ENCODE data around the gene SPTBN1. TPM values are rescaled to one million over a fixed set of nuclear protein-coding genes. Genes with fewer than 3 reads are reported as not detected.

SPTBN1 gene
- polyA plus RNA-seq, 1 donor, result 327 TPM

DNA sequence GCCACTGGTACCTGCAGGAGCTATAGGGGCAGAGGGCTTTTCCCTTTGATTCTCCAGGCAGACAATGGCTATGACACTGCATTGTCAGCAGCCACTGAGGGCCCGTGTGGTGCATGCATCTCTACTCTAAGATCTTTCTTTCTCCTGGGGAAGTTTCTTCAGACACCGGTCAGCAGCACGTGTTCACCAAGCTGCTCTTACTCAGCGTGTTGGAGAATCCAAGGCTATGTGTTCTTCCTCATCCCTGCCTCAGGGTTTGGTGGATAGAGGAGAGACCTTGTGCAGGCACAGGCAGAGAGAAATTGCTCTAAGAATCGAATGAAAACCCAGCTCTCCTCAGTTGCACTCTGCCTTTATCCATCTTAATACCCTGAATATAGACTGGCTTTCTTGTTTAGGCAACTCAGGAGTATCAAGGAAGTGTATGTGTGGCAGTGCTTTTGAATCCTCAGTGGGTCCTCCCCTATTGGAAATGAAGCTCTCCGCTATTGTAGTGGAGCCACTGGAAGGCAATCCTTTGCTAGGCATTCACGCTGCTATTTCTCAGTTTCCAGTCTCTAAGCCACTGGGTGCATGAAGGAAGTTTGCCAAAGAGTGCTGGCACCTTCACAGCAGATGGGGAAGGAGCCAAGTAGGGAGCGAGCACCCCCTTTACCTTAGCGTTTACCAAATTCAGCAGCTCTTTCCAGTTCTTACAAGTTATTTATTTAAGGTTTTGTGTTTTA lies 180.4 kb downstream of the SPTBN1 start:
- no peak for DNase-seq

DNA sequence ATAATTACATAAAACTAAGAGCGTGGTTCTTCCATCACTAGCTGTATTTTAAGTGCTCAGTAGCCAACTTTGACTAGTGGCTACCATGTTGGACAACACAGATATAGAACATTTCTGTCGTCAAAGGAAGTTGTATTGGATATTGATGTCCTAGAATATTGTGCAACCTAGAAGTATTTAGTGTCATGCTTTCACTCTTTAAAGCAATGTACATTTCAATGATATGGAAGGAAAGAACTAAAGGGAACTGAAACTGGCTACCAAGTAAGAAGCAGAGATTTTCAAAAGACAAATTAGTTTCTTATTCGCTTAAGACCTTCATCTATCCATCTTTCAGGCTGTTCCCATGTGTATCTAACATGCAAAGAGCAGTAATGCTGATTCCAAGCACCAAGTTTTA lies 182.0 kb downstream of the SPTBN1 start:
- DNase-seq, result no peak

DNA sequence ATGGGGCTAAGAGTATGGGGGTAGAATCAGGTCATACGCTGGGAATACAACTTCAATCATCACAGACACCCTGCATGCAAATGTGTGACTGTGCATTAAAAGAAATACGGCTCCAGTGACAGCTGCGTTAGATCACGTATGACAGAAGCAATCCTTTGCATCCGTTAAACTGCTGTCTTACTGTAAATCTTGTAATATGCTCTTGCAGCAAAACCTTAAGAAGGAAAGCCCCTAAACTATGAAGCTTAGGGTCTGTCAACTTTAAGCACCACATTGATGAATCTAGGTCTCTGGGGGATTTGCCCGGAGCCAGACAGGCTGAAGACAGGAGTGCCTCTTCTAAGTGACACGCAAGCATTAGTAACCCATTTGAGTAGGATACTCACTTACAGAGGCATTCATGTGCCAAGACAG lies 182.7 kb downstream of the SPTBN1 start:
- DNase-seq, result no peak

DNA sequence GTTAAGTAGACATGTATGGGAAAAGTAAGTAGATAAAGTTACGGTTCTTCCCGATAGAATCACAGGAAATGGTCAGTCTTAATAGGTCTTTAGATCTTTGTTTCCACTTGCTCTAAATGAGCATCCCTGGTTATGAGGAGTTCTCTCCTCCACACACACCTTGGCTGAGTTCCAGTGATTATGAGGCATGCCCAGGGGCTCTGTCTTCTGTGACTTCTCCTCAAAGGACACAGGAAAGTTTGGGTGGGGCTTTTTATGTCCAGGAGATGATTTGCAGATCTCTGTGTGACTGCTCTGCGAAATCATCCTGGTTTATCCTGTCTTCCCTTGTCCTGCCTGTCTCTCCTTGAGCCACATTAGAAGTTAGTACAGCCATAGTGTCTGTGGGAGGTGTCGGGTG lies 183.5 kb downstream of the SPTBN1 start:
- no peak for DNase-seq

DNA sequence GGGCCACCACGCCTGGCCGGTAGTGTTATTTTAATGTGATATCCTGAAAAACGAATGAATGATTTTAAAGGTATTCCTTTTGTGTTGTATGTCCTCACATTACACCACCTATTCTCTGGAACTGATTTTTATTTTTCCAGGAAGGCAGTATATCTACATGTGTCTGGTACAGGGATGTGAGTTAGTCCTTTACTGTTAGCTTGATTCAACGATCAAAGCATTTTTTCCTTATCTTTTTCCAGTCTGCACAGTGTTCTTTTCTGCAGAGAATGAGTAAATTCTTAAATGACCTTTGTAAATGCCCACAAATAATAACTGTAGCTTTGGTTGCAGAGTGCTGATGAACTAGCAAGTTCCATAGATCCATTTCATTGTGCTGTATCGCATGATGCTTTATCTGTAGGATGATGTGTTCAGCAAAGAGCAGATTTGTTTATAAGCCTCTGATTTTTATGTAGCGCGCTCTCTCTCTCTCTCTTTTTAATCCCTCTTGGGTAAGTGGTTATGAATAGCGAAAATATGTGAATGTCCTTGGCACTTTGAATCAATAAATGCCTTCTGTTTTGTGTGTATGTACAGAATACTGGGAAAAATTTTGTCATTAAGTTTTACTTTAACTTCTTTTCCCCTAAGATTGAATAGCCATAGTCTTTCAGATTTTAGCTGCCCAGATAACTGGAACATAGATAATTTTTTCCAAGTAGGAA lies 184.9 kb downstream of the SPTBN1 start:
- DNase-seq, result no peak

DNA sequence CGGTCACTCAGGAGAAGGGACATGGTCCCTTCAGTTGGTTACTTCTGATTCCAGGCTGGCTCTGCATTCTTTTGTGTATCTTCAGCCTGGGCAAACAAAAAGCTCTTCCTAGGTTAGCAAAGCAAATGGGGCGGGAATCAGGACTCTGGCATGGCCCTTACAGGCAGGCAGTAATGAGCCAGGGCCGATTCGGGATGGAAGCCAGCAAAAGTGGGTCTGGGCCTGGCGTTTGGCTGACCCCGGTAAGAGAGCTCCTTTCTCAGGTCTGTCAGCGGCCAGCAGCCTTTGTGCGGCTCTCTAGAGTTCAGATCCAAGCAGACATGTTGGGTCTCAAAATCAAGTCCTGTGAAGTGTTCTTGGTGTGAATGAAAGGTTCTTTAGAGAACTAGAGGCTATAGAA lies 185.9 kb downstream of the SPTBN1 start:
- DNase-seq, result no peak

DNA sequence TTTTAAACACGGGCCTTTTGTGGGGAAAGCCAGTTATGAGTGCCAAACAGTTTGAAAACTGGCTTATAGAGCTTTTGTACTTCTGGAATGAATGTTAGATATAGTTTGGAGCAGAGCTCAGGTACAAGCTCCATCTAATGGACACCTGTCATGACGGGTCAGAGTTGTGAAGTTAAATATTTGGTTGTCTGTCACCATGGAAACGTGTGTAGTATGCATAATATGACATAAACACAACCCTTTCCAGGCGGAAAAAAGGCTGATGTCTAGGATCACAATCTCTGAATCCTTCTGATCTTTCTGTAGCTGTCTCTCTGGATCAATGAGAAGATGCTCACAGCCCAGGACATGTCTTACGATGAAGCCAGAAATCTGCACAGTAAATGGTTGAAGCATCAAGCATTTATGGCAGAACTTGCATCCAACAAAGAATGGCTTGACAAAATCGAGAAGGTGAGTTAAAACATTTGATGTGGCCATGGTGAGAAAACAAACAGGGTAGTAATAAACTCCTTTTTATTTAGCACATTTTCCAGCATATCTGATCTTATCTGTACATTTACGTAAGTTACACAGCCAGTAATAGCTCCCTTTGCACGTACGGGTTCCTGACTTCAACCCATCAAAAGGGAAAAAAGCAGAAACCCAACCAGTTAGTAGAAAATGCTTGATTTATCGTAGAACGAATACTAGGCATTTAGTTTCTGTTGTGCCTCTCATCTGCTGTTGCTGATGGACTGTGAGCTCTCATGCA lies 186.7 kb downstream of the SPTBN1 start:
- DNase-seq, result no peak

DNA sequence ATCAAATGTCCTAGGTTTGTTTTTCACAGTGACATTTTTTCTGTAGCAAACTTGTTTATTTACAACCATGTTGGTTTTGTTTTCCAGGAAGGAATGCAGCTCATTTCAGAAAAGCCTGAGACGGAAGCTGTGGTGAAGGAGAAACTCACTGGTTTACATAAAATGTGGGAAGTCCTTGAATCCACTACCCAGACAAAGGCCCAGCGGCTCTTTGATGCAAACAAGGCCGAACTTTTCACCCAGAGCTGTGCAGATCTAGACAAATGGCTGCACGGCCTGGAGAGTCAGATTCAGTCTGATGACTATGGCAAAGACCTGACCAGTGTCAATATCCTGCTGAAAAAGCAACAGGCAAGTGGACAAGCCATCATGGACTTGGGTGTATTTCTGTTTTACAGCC lies 188.1 kb downstream of the SPTBN1 start:
- no peak for DNase-seq

DNA sequence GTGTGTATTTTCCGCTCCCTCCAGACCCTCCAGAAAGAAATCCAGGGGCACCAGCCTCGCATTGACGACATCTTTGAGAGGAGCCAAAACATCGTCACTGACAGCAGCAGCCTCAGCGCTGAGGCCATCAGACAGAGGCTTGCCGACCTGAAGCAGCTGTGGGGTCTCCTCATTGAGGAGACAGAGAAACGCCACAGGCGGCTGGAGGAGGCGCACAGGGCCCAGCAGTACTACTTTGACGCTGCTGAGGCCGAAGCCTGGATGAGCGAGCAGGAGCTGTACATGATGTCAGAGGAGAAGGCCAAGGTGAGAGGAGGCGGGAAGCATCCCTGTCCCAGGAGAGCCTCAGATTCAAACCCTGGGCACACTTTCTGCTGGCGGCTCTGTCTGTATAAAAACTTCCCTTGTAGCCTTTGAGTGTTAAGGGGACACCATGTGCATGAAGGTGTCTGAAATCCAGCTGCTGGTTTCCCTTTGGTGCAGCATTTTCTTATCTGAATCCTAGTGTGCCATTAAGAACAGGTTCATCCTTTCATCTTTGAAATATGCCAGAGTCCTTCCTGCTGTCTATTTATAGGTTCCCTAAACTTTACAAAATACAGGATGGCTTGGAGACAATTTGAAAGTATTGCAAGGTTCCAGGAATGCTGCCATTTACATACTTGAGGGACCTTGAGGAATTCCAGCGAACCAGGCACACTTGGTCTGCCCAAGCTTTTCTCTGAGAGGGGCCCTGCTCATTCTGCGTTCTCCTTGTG lies 190.2 kb downstream of the SPTBN1 start:
- no peak for DNase-seq

DNA sequence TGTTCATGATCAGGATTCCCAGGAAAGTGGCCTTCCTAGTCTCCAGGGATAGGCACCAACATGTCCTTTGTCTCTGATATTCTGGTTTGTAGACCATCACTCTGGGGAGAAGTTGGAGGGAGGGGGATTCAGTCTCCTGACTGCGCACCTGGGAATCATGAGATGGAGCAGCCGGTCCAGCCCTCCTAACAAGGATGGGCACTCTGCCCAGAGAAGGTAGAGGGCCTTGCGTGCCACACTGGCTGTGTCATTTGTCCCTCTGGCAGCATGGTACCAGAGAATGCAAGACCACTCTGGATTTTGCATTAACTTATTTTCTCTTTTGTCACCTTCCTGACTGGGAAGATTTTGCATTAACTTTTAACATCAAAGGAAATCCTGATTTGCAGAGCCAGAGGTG lies 192.1 kb downstream of the SPTBN1 start:
- DNase-seq, result no peak

DNA sequence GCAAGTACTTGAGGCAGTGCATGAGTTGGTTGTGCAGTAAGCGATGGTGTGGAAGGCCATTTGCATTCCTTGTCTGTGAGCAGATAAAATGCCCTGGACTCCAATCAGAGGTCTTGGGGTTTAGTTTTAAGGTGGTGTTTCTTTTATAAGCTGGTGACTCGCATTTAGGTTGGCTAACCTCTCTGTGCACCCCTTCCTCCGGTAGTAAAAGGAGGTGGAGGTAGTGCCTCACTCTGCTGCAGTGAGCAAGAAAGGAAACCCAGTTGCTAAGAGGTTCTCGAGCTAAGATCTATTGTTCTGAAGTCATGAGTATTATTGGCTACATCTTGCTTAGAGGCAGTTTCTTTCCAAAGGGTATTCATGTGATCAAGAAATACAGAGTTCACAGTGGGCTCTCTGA lies 193.1 kb downstream of the SPTBN1 start:
- DNase-seq, result no peak

DNA sequence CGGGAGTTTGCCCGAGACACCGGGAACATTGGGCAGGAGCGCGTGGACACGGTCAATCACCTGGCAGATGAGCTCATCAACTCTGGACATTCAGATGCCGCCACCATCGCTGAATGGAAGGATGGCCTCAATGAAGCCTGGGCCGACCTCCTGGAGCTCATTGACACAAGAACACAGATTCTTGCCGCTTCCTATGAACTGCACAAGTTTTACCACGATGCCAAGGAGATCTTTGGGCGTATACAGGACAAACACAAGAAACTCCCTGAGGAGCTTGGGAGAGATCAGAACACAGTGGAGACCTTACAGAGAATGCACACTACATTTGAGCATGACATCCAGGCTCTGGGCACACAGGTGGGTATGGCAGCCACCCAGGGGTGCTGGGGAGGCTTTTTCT lies 193.5 kb downstream of the SPTBN1 start:
- no peak for DNase-seq

DNA sequence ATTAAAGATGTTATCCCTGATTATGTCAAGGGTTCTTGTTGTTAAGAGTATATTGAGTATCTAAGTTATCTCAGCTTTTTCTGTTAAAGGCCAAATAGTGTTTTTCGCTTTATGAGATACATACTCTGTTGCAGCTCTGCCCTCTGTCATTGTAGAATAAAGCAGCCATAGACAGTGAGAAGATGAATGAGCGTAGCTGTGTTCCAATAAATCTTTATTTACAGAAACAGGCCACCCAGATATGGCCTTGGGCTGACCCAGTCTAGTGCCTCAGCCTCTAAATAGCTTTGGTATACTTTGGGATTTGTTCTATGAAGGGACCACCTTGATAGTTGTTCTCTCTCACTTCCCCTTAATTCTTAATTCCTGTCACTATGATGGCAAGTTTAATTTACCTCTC lies 194.5 kb downstream of the SPTBN1 start:
- DNase-seq, result no peak

DNA sequence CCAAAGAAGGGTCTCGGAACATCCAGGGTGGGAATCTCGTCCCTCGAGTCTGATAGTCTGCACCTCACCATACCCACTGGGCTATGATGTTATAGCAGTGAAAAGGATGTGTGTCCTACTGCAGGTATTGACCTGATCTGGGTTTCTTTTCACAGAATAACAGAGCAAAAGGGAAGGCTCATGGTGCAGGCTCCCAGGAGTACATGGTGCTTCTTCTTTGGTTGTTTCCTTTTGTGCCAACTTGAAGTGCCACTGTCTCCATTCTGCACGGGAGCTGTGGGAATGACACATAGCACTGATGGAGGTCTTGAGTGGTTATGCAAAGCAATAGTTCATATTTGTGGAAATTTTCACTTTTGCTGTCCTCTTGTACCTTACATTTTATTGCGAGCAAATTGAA lies 195.2 kb downstream of the SPTBN1 start:
- no peak for DNase-seq

DNA sequence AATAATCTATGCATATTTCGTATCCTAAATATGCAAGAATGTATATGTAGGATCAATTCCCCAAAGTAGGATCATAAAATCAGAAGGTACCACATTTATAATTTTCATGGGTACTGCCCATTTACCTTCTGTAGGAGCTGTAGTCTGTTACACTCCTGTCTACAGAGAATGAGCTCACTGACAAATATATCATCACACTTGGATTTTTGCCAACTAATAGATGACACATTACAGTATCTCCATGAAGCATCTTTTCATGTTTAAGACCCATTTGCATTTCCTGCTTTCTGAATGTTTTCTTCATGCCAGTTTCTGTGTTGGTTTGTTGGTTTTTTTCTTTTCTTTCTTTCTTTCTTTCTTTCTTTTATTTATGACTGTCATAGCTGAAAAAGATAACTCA lies 196.4 kb downstream of the SPTBN1 start:
- DNase-seq, result no peak

DNA sequence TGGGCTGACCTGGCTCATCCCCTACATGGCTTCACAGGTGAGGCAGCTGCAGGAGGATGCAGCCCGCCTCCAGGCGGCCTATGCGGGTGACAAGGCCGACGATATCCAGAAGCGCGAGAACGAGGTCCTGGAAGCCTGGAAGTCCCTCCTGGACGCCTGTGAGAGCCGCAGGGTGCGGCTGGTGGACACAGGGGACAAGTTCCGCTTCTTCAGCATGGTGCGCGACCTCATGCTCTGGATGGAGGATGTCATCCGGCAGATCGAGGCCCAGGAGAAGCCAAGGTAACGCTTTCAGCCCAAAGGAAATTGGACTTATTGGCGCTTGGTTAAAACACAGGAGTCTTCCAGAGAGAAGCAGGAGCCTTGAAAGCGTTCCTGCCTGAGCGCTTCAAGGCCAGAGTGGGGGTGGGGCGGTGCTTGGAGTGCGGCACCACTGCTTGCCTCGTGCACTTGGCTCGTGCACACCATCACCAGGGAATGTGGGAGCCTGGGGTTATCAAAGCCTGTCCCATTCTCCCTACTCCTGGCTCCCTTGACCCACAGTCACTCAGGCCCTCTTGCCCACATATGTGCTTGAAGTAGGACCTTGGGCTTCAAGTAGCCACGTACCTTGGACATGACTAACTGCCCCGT lies 197.6 kb downstream of the SPTBN1 start:
- DNase-seq, result no peak

DNA sequence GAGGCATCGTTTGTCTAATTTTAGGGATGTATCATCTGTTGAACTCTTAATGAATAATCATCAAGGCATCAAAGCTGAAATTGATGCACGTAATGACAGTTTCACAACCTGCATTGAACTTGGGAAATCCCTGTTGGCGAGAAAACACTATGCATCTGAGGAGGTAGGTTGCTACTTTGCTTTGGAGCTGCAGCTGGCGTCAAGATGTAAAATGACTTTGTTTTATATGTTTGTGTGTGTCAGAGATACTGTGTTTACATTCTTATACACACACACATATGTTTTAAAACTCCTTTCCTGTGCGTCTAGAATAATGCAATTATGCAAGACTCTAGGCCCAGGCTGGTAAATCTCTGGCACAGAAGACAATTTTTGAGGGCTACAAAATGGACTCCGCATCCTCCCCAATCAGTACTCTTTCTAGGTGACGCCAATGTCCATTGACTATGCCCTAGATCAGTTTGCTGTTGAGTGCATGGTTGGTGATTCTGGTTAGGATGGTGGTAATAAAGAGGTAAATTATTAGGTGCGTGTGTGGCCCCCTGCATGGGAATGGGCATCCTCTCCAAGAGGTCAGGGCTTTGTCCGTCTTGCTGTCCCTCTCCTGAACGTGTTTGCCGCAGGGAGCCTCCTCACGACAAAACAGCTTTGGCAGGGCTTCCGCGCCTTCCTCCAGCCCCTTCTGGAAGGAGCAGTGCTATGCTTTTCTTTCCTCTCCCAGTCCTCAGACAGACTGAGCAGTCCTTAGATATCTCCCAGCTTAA lies 199.1 kb downstream of the SPTBN1 start:
- no peak for DNase-seq

DNA sequence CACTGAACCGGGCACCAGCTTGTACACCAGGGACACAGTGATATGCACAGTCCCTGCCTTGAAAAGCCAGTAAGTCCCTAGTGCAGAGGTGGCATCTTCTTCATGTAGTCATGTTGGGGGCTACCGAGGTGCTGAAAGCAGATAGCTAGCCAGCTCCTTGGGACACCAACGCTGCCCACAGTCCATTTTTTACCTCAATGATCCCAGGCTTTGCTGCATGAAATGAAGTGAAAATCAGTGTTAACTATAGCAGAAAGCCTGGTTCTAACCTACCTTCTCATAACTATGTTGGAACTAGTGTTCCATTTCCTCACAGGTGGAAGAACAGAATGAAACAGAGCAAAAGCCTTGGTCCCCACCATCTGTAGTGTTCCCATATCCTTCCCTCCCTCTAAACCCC lies 200.7 kb downstream of the SPTBN1 start:
- DNase-seq, result no peak

DNA sequence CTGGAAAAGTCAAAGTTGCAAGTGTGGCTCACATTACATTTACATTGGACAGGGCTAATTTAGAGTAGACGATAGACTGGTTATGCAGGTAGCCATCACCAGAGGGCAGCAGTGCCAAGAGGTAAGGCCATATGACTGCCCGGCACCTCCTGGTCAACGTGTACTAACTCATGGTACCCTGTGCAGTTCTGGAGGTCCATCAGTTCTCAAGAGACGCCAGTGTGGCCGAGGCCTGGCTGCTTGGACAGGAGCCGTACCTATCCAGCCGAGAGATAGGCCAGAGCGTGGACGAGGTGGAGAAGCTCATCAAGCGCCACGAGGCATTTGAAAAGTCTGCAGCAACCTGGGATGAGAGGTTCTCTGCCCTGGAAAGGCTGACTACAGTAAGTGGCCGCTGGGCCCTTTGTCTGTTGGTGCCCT lies 201.5 kb downstream of the SPTBN1 start:
- no peak for DNase-seq

DNA sequence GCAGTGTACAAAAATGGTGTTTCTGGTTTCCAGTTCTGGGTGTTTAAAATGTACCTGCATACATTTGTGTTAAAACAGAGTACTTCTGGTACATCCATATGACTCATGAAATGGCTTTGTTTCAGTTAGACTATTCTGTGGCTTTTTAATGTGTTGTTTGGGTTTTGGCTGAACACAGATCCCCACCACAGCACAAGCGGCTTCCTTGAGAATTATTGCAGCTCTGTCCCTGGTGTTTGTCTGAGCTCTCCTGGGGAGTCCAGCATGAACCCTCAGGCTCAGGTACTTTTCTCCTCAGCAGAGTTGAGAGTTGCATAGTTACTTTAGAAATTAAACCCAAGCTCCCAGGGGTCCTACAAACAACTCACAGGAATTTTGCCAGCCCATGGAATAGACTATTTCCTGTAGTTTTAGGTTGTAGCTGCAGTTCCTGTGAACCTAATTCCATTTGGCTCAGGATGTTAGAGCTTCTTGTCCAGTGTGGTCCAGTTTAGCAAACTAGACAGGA lies 202.5 kb downstream of the SPTBN1 start:
- no peak for DNase-seq

DNA sequence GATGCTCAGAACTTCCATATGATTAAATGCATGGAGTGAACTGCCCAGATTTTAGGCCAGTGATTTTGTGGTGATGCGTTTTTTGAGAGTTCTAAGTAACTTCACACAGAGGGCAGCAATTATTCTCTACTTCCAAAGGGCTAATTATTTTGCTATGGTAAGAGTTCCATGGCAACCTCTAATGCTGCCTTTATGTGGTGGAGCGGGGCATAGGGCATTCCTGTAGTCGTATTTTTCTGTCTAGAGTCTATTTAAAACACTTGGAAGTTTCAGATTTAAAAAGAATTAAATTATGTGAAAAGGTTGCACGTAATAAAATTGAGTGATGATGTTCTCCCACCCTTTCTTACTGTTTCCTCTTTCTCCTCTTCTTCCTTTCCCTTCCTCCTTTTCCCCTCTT lies 203.4 kb downstream of the SPTBN1 start:
- DNase-seq, result no peak
